GM21576 (cell line): ENCODE results near the gene B4GALNT3.

Experiments used
- ATAC-seq: cut with Tn5 transposase; IDR thresholded peaks from one replicate; pipeline ENCODE4 v1.9.1; 2021; ENCODE audit warnings: mild to moderate bottlenecking, moderate library complexity; ENCODE audit not compliant: unreplicated experiment

Gene B4GALNT3

DNA sequence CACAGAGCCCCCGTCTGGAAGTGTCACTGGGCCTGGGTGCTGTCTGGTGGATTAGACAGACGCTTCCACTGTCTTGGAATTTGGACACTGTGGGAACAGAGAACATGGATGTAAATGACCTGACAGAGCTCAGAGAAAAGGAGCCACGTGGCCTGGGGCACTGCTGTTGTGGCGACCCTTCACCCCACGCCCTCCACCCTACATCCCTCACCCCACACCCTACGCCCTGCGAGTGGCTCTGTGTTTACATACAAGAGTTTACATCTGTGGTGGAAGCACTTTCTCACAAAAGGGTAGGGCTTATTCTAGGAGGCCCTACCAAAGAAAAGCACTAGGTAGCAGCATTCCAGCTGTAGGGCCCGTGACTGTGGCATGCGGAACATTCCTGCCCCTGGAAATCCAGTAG lies 47.7 kb downstream of the B4GALNT3 start:
- no peak for ATAC-seq

DNA sequence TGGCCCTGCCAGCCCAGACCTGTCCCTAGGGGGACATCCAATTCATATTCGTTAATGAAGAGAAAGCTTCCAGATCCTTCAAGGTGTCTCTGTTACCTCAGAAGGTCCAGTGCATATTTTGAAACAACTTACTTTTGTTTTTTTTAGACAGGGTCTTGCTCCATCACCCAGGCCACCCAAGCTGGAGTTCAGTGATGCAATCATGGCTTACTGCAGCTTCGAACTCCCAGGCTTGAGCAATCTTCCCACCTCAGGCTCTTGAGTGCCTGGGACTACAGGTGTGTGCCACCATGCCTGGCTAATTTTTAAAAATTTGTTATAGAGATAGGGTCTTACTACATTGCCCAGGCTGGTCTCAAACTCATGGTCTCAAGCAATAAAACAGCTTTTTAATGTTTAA lies 48.4 kb downstream of the B4GALNT3 start:
- ATAC-seq: no peak

DNA sequence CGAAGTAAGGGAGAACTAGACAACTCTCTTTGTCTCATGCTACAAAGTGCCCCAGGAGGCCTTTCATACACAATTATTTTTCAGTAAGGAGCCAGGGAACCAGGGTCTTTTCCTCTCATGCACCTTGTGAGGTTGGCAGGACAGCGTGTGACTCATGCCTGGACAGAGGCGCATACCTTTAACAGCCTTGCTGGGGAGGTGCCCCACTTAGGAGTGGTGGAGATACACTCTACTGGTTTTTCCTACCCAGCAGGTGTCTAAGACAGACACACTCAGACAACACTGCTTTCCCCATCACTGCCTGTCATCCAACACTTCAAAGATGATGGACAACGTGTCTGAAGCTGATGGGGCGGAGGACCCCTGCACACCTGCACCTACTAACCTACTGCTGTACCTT lies 49.1 kb downstream of the B4GALNT3 start:
- ATAC-seq: no peak

DNA sequence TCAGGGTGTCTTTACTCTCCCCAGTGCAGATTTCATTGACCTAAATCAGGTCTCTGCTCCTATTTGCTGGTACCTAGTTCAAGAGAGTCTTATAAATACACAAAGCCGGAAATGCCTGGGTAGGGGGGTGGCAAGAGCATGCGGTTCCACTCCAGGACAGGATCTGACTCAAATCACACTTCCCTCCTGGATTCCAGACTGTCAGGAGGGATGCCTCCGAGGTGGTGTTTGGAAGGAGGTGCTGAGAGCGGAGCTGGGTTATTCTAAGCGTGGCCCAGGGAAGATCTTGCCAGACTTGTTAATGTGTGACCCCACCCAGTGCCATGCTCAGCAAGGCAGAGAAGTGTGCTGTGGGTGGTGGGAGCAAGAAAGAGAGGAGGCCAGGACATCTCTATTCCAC lies 49.8 kb downstream of the B4GALNT3 start:
- no peak for ATAC-seq

DNA sequence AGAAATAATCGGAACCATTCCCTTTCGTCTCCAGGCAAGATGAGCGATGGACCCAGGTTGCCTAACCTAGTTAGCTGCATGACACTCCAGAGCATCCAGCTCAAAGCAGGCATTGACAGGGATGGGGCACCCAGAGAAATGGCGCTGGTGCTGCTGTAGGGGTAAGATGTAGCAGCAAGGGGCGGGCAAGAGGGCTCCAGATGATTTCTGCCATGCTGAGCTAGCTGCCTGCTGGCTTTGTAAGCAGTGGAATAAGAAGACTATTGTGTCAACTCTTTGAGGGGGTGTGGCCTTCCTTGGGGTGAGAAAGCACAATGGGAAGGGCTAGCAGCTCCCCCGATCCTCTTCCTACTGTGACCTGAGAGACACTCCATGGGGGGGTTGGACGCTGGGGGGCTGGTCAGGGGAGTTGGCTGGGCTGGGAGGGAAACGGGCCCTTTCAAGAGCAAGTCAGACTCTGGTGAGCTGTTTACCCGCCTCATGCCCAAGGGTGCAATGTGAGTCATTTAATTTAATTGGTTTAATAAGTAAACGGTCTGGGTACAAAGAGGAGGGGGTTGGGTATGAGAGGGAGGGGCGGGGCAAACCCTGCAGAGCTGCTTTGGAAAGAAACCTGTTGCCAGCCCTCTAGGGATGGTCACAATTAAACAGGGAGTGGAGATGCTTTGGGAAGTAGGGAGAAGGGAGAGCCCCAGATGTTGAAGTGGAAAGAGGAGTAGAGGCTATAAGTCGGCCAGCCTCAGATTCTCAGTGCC lies 50.5 kb downstream of the B4GALNT3 start:
- no peak for ATAC-seq

DNA sequence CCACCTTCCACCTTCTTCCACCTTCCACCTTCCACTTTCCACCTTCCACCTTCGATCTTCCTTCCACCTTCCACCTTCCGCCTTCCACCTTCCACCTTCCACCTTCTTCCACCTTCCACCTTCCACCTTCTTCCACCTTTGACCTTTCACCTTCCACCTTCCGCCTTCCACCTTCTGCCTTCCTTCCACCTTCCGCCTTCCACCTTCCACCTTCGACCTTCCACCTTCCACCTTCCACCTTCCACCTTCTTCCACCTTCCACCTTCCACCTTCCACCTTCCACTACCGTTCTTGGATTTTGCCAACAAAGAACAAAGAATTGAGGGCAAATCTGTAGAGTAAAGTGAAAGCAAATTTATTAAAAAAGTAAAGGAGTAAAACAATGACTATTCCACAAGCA lies 53.2 kb downstream of the B4GALNT3 start:
- ATAC-seq: no peak

DNA sequence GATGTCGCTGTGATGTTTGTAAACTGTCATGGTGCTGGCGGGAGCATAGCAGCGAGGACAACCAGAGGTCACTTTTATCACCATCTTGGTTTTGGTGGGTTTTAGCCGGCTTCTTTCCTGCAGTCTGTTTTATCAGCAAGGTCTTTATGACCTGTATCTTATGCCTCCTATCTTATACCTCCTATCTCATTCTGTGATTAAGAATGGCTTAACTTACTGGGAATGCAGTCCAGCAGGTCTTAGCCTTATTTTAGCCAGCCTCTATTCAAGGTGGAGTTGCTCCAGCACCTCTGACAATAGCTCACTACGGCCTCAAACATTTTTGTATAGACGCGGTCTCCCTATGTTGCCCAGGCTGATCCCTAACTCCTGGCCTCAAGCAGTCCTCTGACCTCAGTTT lies 53.7 kb downstream of the B4GALNT3 start:
- ATAC-seq: no peak

DNA sequence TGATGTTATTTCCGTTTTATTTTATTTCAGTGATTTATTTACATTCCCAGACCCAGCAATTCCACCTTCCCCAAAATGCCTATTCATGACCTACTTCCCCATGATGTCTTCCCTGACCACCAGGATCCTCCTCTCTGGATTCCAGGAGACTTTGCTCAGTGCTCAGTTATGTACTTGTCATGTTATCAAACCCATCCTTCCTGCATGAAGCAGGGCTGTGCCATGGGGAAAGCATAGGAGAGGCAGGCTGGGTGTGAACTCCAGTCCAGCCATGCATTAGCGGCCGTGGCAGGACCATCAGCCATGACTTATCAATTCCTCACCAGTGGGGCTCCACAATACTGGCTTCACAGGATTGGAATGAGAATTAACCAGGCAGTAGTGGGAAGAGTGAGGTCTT lies 57.8 kb downstream of the B4GALNT3 start:
- ATAC-seq: no peak

DNA sequence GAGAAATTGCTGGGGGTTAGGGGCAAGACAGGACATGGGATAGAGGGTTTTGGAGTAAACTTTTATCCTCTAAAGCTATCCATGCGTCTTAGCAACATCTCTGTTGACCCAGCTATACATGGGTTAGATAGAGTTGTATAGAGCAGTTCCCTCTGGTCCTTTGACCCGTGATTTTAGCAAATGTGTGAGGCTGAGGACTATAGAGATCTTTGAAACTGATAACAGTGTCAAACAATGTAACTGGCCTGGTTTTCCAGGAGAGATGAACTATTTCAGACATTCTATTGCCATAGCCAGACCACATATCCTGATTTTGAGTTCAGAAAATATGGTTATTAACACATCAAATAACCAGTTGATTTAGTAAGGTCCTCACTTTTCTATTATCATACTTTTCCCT lies 60.4 kb downstream of the B4GALNT3 start:
- ATAC-seq: no peak

DNA sequence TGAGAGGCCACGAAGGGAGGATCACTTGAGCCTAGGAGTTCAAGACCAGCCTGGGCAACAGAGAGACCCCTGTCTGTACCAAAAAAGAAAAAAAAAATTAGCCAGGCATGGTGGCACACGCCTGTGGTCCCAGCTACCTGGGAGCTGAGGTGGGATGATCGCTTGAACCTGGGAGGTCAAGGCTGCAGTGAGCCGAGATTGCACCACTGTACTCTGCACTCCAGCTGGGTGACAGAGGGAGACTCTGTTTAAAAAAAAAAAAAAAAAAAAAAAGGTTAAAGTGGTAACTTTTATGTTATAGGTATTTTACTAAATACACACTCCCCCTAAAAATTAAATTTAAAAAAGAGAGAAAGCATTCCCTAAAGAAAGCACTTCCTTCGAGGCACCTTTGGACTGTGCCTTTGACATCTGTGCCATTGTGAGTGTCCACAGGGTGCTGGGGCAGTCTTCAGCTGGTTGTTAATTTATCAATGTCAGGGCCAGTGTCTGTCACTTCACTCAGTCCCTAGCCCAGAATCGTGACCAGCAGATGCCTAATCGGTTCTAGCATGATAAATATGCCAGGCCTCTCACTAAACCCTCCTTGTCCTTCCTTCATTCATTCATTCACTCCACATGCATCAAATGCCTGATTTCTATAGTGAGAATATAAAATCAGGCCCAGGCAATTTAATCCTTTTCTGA lies 63.1 kb downstream of the B4GALNT3 start:
- ATAC-seq: no peak

DNA sequence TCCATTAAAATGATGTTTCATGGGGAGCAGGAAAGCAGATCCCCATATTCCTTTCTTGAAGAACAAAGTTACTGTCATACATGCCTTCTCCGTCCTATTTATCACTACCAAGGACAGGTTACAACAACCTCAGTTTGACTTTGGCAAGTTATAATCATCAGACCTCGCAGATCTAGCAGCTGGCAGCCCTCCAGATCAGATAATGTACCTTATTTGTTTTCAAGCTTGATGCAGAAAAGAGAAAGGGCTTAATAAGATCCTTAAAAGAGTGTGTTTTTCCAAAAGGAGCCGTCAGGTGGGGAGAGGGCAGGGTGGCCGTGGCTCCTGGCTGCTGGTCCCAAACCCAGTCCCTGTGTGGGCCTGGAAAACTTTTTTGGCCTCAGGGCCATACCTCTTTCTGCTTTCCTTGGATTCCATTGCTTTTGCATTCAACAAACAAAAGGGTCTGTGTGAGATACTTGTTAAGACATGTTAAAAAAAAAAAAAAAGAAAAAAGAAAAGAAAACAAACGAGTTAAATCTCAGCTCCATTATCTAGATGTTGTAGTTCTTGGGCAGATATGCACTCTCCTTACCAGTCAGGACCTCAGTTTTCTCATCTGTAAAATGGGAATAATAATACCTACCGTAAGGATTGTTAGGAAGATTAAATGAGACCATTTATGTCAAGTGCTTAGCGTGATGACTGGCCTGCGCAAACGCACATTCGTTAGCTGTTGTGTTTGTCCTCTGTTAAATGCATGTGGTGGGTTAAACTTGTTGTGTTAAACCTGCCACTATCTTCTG lies 64.6 kb downstream of the B4GALNT3 start:
- ATAC-seq: no peak

DNA sequence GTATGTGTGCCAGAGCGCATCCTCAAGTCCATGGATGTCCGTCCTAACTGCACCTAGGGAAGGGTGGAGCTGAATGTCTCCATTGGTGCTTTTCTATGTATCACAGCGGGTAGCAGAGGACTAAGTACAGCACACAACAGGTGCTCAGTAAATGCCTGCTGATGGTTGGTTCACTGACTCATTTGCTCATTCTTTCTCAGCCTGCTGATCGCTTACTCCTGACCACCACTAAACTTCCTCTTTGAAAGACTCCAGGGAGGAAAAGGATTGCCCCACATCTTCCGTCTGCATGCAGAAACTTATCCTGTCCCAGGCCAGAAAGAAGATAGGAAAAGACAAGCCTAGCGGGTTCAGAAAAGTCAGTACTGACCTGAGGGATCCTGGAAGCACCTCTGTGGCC lies 66.3 kb downstream of the B4GALNT3 start:
- no peak for ATAC-seq

DNA sequence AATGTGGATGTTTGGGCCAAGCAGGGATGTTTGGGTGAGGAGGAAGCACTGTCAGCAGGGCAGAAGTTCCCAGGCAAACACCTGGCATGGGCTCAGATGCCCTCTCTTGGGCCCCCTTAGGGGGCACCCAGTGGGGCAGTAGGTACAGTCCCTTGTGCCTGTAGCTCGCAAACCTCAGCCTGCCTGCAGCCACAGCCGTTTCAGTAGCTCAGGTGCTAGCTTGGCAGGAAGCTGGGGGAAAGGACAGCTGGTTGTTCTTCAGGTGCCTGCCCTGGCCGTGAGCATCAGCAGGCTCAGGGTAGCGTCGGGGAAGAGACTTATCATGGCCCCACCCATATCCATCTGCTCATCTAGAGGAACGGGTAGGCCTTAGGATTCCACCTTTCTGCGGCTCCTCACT lies 67.5 kb downstream of the B4GALNT3 start:
- ATAC-seq: no peak

DNA sequence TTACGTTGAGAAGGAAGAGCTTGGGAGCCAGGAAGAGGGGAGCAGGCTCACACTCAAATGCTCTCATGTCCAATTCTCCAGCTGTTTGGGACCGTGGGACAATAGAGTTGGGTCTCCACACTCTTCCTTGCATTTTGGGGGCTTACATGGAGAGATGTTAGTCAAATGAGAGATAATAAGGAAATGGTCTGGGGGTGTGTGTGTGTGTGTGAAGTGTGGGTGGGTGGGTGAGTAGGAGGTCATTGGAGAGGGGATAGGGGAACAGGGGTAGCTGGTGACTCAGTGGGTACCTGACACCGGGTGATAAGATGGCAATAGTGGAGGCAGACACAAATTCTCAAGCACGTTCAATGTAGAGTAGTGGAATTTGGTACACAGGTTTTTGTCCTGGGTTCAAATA lies 68.0 kb downstream of the B4GALNT3 start:
- no peak for ATAC-seq

DNA sequence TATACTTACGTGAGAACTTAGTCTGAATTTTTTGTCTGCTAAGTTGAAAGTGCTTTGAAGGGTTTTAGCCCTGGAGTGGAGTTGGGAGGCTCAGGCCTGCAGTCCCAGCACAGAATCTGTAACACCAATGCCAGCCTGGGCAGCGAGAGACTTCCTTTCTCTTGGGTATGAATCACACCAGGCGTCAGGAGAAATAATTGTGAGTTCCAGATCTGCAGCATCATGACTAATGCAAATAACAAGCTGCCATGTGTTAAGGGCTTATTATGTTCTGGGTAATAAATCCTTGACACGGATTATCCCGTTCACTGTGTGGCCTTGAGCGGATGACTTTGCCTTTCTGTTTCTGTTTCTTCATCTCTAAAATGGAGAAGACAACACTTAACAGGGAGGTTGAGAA lies 70.6 kb downstream of the B4GALNT3 start:
- no peak for ATAC-seq

DNA sequence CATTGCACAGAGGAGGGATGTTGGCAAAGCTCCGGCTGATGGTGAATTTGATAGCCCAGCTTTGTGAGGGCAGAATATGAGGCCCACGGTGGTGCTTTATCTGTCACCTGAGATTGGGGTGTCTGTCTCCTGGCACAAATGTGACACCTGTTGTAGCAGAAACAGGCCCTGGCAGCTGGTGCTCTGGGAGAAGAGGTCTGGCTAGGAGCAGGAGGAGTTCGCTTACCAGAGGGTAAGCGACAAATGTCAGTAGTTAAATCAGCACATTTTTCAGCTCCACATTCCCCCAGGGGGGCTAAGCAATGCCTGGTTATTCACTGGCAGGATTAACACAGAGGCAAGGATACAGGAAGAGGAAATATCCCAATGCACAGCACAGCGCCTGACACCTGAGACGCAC lies 71.1 kb downstream of the B4GALNT3 start:
- ATAC-seq: no peak

DNA sequence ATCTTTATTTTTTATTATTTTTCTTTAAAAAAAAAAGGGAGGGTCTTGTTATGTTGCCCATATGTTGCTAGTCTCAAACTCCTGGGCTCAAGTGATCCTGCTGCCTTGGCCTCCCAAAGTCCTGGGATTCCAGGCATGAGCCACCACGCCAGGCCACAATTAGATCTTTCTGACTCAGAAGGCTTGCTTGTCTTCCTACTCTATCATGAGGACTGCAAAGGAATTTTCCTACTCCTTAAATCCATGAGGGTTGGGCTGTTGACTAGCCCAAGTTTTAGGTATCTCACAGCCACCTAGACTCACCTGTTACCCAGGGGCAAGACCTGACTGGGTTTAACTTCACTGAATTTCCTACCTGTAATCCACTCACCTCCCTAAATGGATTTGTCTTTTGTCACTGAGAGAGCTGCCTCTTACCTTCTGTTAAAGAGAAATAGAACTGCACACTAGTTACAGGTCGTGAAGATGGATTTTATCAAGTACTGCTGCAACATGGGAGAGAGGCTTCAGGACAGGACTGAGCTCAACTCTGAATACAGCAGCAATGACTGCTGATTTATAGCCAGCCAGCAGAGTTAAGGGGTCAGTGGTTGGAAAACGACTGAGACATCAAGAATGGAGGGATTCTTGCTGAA lies 72.3 kb downstream of the B4GALNT3 start:
- no peak for ATAC-seq

DNA sequence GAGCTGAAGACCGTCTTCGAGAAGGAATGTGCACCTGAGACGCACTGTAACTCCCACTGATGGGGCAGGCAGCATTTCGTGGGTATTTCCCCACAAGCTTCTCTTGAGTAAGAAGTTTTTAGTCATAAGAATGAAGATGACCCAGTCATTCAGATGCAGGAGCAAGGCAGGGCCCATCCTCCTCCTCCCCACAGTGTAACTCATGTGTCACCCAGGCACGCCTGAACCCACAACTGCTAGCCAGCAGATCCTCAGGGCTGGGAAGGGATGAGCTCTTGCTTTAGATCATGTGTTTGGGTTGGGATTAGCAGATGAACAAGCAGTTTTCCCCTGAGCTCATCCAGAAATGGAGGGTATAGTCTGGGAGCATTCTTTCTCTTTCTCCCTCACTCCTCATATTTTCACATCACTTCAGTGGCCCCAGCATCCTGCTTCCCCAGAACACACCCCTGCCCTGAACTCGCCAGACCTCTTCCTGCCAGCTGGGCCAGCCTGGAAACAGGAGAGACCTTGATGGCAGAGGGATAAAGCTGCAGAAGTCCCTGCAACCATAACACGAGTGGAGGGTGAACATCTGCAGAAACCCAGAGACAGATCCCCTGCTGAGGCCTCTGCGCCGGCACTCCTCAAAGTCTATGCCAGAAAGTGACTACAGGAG lies 73.3 kb downstream of the B4GALNT3 start:
- ATAC-seq: no peak

DNA sequence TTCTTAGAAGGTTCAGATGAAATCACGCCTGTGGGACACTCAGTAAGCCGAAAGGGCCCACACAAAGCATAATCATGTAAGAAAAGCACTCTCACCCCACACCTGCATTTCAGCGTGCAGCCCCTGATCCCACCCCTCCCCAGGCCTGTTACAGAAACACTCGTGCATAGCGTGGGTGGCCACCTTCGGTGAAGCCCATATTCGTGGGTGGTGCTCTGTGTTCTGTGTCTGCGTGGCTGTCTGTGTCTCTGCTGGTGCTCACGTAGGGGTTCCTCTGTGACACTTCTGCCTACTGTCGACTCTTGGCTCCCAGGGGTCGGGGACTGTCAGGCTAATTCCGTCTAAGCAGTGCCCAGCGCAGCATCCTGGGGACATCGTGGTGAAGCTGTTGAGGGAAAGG lies 74.0 kb downstream of the B4GALNT3 start:
- no peak for ATAC-seq

DNA sequence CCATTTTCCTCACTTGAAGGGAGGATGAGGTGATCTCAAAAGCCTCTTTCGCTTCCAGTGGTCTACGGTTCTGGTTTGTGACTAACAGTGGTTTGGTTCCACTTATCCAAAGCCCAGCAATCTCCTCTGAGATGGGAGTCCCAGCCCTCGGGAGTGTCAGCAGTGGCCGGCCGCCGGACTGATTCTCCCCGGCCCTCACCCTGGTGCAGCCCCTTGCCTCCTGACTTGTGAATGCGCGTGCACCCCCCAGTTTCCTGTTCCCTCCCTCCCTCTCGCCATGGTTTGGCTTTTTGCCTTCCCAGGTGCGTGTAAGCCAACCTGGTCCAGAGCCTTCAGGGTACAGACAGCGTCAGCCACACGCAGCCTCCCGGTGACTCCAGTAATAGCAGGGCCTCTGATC lies 74.5 kb downstream of the B4GALNT3 start:
- ATAC-seq: no peak

DNA sequence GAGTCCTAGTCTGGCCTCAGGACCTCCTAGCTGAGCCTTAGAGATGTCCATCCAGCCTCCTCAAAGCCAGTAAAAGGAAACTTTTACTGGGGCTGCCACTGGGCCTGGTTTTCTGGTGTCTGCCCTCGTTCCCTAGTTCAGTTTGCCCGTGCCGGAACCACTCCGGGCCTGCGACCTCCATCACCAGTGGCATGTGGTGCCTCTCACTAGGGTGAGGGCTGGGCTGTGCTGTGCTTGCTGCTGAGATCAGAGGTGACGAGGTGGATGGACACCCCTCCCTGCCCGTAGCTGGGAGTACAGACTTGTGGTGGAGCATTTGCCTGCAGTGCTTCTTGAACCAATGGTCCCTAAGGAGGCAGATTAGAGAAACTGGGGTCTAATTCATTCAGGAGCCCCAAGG lies 75.7 kb downstream of the B4GALNT3 start:
- no peak for ATAC-seq
